ENCODE measurements around the gene CNN2. TPM values are rescaled to one million over a fixed set of nuclear protein-coding genes. Genes with fewer than 3 reads are reported as not detected.

The CNN2 gene
- total and polyA plus RNA-seq, 4 donors: 10.1 to 38.4 (median 26.8) TPM

DNA sequence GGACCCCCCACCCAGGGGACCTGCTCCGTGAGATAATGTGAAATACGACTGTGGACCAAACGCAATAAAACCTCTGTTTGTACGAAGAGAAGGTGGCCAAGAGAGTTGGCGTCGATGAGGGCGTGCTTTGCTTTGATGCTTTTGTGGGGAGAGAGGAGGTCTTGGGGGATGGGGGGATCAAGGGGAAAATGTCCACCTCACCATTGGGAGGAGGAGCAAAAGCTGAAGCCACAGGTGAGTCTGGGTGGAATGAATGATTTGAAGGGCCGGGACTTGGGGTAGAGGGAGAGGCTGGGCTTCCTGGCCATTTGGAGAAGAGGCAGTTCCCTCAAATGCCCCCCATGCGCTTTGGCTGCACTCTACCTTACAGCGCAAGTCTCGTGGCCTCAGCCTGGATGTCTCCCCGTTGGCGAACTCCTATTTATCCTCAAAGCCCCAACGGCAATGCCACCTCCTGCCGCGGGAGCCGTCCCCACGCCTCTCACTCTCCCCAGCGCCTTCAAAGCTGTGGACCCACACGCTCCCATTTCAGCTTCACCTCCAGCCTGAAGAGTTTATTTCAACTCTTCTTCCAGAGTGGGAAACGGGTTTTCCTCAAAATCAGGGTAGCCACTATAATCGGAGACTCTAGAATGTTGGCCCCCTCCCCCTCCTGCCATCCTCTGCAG lies 12.7 kb downstream of the CNN2 start:
- Histone ChIP-seq H3K4me1 (ENCODE audit: control insufficient read depth in 4 of 4, insufficient read depth in 4 of 4, low read length in 3 of 4) (peaks cover 5 to 24% (median 16%) of the 10 kb centered on the region in 4 donors), H3K4me3 (ENCODE audit: low read depth in 1 of 3, low read length in 3 of 3) (no peak overlapping the region), H3K36me3 (ENCODE audit: control insufficient read depth in 4 of 4, insufficient read depth in 3 of 4, low read depth in 1 of 4, low read length in 3 of 4) (peaks cover 0 to 2% (median 0%) of the 10 kb centered on the region in 4 donors), H3K27ac (ENCODE audit: low read depth in 1 of 2, low read length in 2 of 2) (no peak overlapping the region), H3K9me3 (ENCODE audit: control insufficient read depth in 4 of 4, low read length in 3 of 4) (no peaks in the 10 kb centered on the region), H3K9ac (ENCODE audit: low read depth in 1 of 2, low read length in 2 of 2) (no peak overlapping the region), H3K27me3 (ENCODE audit: control insufficient read depth in 4 of 4, insufficient read depth in 4 of 4, low read length in 3 of 4) (no peaks in the 10 kb centered on the region)
- TF ChIP-seq YY1 (IDR thresholded peaks at IDR 0.05): no peak
- TF ChIP-seq, protein P1, sequence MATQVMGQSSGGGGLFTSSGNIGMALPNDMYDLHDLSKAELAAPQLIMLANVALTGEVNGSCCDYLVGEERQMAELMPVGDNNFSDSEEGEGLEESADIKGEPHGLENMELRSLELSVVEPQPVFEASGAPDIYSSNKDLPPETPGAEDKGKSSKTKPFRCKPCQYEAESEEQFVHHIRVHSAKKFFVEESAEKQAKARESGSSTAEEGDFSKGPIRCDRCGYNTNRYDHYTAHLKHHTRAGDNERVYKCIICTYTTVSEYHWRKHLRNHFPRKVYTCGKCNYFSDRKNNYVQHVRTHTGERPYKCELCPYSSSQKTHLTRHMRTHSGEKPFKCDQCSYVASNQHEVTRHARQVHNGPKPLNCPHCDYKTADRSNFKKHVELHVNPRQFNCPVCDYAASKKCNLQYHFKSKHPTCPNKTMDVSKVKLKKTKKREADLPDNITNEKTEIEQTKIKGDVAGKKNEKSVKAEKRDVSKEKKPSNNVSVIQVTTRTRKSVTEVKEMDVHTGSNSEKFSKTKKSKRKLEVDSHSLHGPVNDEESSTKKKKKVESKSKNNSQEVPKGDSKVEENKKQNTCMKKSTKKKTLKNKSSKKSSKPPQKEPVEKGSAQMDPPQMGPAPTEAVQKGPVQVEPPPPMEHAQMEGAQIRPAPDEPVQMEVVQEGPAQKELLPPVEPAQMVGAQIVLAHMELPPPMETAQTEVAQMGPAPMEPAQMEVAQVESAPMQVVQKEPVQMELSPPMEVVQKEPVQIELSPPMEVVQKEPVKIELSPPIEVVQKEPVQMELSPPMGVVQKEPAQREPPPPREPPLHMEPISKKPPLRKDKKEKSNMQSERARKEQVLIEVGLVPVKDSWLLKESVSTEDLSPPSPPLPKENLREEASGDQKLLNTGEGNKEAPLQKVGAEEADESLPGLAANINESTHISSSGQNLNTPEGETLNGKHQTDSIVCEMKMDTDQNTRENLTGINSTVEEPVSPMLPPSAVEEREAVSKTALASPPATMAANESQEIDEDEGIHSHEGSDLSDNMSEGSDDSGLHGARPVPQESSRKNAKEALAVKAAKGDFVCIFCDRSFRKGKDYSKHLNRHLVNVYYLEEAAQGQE (IDR thresholded peaks at IDR 0.05): no peak
- TF ChIP-seq, protein P2, sequence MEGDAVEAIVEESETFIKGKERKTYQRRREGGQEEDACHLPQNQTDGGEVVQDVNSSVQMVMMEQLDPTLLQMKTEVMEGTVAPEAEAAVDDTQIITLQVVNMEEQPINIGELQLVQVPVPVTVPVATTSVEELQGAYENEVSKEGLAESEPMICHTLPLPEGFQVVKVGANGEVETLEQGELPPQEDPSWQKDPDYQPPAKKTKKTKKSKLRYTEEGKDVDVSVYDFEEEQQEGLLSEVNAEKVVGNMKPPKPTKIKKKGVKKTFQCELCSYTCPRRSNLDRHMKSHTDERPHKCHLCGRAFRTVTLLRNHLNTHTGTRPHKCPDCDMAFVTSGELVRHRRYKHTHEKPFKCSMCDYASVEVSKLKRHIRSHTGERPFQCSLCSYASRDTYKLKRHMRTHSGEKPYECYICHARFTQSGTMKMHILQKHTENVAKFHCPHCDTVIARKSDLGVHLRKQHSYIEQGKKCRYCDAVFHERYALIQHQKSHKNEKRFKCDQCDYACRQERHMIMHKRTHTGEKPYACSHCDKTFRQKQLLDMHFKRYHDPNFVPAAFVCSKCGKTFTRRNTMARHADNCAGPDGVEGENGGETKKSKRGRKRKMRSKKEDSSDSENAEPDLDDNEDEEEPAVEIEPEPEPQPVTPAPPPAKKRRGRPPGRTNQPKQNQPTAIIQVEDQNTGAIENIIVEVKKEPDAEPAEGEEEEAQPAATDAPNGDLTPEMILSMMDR (IDR thresholded peaks at IDR 0.05; ENCODE audit: low read depth, low read length, missing input control): no peak
- TF ChIP-seq, protein P3, sequence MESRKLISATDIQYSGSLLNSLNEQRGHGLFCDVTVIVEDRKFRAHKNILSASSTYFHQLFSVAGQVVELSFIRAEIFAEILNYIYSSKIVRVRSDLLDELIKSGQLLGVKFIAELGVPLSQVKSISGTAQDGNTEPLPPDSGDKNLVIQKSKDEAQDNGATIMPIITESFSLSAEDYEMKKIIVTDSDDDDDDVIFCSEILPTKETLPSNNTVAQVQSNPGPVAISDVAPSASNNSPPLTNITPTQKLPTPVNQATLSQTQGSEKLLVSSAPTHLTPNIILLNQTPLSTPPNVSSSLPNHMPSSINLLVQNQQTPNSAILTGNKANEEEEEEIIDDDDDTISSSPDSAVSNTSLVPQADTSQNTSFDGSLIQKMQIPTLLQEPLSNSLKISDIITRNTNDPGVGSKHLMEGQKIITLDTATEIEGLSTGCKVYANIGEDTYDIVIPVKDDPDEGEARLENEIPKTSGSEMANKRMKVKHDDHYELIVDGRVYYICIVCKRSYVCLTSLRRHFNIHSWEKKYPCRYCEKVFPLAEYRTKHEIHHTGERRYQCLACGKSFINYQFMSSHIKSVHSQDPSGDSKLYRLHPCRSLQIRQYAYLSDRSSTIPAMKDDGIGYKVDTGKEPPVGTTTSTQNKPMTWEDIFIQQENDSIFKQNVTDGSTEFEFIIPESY (IDR thresholded peaks at IDR 0.05): no peak
- no peak for TF ChIP-seq GABPA (IDR thresholded peaks at IDR 0.05 in 1 of 2, conservative IDR thresholded peaks at IDR 0.05 in 1 of 2)
- no peak for TF ChIP-seq FOXA2 (IDR thresholded peaks at IDR 0.05)
- DNase-seq (ENCODE audit: low spot score): no peak
- WGBS: 78% methylated on average over 22 of the region's 22 CpGs

DNA sequence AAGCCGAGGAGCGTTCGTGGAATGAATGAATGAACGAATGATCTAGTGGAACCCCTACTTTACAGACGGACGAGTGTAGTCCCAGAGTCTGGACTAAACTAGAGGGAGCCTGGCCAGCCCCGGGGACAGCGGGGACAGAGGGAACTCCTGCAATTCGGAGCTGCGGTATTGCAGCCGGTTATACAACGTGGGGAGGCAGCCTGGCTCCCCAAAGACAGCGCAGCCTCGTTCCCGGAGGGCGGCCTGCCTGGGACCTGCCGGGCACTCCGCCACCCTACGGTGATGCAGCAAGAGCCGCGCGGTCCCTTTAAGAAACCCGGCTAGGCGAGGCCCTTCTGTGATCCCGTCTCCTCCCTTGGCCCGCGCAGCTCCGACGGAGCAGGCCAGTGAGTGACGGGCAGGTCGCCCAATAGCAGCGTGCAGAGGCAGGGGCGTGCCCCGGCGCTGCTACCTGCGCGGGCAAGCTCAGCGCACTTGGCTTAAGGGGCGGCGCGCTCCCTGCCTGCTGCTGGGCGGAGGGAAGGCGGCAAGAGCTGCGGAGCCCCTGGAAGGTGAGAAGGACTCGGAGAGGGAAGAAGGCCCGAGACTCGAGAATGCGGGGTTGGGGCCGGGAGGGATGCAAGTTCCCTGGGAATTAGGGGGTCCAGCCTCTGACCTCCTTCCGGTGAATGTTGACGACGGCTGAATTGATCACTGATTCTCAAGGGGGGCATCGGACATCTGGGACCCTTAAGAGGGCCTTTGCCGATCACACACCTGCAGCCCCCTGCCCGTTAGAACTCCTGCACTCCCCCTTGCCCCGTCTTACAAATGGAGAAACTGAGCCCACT lies 13.5 kb downstream of the CNN2 start, which contains the start of gene ABCA7:
ABCA7 (plus strand) TSS at position 462 of the 830 bp plus-strand sequence. CDS start 1,255 bp downstream, outside the sequence.
- H3K9ac ChIP-seq (ENCODE audit: low read depth in 1 of 2, low read length in 2 of 2): peak within 1 kb of the TSS in 1 of 2 donors; percentile 43
- TF ChIP-seq YY1 (IDR thresholded peaks at IDR 0.05): peak; percentile 38
- TF ChIP-seq RAD21 (IDR thresholded peaks at IDR 0.05): peak in 1 of 2 donors; percentile 45
- TF ChIP-seq GABPA (IDR thresholded peaks at IDR 0.05 in 1 of 2, conservative IDR thresholded peaks at IDR 0.05 in 1 of 2): peak in 1 of 2 donors; percentile 63
- no peak for TF ChIP-seq JUND (IDR thresholded peaks at IDR 0.05)
- TF ChIP-seq, protein P3 (IDR thresholded peaks at IDR 0.05): no peak
- peak; percentile 90 for TF ChIP-seq SP1 (IDR thresholded peaks at IDR 0.05)
- H3K4me1 ChIP-seq (ENCODE audit: control insufficient read depth in 4 of 4, insufficient read depth in 4 of 4, low read length in 3 of 4): peaks cover 5 to 24% (median 16%) of the 10 kb centered on the region in 4 donors
- H3K36me3 ChIP-seq (ENCODE audit: control insufficient read depth in 4 of 4, insufficient read depth in 3 of 4, low read depth in 1 of 4, low read length in 3 of 4): peaks cover 0 to 2% (median 0%) of the 10 kb centered on the region in 4 donors
- no peaks in the 10 kb centered on the region for H3K9me3 ChIP-seq (ENCODE audit: control insufficient read depth in 4 of 4, low read length in 3 of 4)
- peak; percentile 100 for DNase-seq (ENCODE audit: low spot score)
- peak within 1 kb of the TSS in 1 of 2 donors; percentile 56 for H3K27ac ChIP-seq (ENCODE audit: low read depth in 1 of 2, low read length in 2 of 2)
- H3K27me3 ChIP-seq (ENCODE audit: control insufficient read depth in 4 of 4, insufficient read depth in 4 of 4, low read length in 3 of 4): no peaks in the 10 kb centered on the region
- WGBS: 2% methylated on average over 56 of the region's 56 CpGs
- peak within 1 kb of the TSS in 2 of 3 donors; percentile 36 to 69 for H3K4me3 ChIP-seq (ENCODE audit: low read depth in 1 of 3, low read length in 3 of 3)

Measured in liver (tissue), 9 donors.